NCI-H82 treated with DMSO at 0.1 percent for 48 hours (cell line): ENCODE results near the gene ATMIN.

ENCODE experiments used
- DNase-seq: peaks from one replicate; lab custom pipeline; 2025; ENCODE audit not compliant: unreplicated experiment; lab: John Stamatoyannopoulos, UW

ATMIN gene

GRCh38 chr16:81069063-81069462, 33.4 kb downstream of the ATMIN start:
- no peak for DNase-seq

DNA sequence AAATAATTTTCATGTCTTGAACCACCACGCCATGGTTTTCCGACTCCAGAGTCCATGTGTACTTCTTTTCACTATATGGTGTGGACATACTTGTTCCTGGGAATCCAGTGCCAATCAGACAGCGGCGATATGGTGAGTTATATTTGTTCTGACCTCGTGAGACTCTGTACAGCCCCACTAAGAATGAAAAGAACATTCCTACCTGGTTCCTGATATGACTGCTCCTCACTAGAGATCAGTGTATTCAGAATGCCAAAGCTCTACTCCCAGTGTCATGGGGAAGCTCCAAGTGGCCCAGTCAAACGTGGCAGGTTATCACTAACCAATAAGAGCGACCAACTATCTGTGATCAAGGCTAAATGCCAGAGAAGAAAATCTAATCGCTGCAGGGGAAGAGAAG, 35.3 kb downstream of the ATMIN start:
- no peak for DNase-seq

GRCh38 chr16:81071805-81072204, 36.2 kb downstream of the ATMIN start:
- DNase-seq = no peak

GRCh38 chr16:81073560-81074330, 38.1 kb downstream of the ATMIN start:
- DNase-seq = no peak

- peak; percentile 83 for DNase-seq
Measured at GRCh38 chr16:81076566-81077075, 41.0 kb downstream of the ATMIN start.

DNA sequence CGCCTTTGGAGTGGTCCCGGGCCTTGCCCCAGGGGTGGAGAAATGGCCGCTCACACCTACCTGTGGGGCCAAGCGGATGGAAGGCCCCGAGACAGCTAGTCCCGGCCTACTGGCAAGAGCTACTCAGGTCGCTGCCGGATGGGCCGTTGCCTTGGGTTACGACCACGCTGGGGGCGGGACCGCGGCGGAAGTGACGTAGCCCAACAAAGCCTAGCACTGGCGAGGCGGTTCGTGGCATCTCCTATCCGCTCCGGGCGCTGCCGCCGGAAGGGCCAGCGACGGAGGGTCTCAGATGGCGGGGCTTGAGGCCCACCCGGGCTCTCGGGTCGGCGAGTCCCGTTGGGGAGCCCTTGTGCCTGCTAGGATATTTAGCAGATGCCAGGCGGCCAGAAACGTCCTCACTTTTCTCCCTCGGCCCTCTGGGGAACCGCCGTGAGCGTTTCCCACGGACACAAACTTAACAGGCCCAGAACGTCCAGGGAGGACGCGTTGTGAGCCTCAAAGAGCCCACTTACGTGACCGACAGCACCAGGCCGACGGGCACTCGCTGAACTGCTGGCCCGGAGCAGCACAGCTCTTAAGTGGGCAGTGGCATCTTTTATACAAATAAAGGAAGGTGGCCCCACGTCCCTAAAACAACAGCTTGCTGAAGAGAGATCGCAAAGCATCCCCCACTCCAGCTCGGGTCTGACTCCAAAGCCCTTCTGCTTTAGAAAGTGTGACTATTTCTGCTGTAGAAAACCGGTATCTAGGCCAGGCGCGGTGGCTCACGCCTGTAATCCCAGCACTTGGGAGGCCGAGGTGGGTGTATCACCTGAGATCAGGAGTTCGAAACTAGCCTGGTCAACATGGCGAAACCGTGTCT, 41.7 kb downstream of the ATMIN start, which contains the start of gene C16orf46:
Gene C16orf46, minus strand, starts transcription at position 163 of the 865 bp plus-strand sequence. CDS start 13,283 bp downstream, outside the sequence.
- peak; percentile 78 for DNase-seq

- no peak for DNase-seq
Measured at GRCh38 chr16:81080233-81080632, 44.6 kb downstream of the ATMIN start.

DNA sequence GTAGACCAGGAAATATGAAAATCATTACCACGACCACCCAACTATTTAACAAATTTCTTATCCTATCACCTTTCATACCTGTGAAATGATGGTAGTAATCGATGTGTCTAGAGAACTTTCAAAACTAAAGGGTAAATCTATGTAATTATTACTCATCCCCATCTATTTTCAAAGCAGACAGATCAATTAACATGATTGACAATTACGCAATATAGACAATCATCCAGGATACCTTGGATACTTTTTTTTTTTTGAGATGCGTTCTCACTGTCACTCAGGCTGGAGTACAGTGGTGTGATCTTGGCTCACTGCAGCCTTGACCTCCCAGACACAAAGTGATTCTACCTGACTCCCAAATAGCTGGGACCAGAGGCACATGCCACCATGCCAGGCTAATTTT, 45.4 kb downstream of the ATMIN start:
- no peak for DNase-seq

DNA sequence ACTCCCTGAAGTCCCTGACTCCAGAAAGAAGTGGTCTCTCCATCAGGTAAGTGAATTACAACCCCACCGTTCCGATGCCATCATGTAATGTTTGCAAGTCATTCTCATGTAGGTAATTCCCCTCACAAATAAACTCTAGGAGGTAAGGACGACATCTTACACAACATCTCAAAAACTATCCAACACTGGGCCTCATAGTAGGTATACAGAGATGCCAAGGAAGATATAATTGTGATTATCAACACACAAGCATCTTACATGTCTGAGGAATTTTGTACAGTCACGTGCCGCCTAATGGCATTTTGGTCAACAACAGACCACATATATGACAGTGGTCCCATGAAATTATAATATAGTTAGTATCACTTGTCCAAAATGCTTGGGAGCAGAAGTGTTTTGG, 53.2 kb downstream of the ATMIN start:
- no peak for DNase-seq

GRCh38 chr16:81094771-81095251, 59.2 kb downstream of the ATMIN start:
- no peak for DNase-seq

DNA sequence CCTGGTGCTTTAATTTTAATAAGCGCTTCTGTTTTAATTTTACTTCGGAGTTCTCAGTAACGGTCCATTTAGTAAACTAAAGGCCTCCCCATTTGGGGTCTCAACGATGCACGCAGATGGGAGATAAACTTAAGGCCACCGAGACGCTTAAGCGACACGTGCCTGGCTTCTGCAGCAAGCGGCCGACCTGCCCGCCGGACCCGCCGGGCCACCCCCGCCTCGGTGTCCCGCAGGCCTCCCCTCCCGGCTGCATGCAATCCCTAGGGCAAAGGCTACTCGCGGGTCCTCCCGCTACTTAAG, 60.0 kb downstream of the ATMIN start:
- DNase-seq = no peak

- peak; percentile 93 for DNase-seq
Measured at GRCh38 chr16:81095953-81096714, 60.5 kb downstream of the ATMIN start, which contains the start of gene GCSH. Gene GCSH (minus strand): TSS chr16:81096395. CDS start chr16:81096278, 117 bp downstream.

GRCh38 chr16:81096715-81097208, 61.1 kb downstream of the ATMIN start:
- no peak for DNase-seq
